ENCODE data around the gene CEP104.

The CEP104 gene

GRCh38 chr1:3894626-3895278, 37.7 kb upstream of the CEP104 start:
- DNase-seq (ENCODE audit: low spot score), result no peak

DNA sequence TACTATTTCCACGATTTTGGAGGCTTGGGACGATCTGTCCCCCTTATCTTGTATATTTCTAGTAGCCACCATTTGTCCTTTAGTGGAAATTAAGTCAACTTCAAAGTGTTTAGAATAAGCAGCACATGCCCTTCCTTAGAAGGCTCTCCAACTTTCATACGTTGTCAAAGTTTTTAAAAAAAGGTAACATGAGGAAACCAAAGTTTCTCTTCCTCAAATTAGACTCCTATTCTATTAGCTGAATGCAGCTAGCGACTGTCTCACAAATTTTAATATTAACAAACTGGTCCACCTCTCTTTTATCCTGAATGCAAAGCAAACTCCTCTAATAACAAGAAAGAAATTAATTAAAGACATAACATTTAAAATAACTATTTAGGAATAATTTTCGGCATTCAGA, 36.2 kb upstream of the CEP104 start:
- DNase-seq (ENCODE audit: low spot score), result no peak

DNA sequence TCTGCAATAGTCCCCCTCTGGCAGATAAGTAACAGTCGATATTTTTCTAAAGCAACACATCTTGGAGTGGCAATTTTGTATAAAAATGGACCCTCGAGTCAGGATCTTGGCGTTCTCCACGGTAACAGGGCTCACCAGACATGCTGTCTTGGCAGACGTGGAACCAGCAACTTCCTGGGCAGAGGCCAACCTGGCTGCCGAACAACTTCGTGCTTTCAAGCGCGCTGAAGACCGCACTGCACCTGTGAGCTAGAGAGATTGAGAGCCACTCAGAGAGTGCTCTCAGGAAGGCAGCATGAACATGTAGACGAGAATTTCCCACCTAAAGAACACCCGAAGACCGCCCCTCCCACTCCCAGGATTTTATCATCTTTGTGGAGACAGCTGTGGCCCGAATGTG, 35.7 kb upstream of the CEP104 start:
- DNase-seq (ENCODE audit: low spot score), result no peak

GRCh38 chr1:3891329-3891865, 34.4 kb upstream of the CEP104 start:
- DNase-seq (ENCODE audit: low spot score), result no peak

- DNase-seq (ENCODE audit: low spot score), result no peak
Observed at GRCh38 chr1:3890389-3891328, 33.6 kb upstream of the CEP104 start.

DNA sequence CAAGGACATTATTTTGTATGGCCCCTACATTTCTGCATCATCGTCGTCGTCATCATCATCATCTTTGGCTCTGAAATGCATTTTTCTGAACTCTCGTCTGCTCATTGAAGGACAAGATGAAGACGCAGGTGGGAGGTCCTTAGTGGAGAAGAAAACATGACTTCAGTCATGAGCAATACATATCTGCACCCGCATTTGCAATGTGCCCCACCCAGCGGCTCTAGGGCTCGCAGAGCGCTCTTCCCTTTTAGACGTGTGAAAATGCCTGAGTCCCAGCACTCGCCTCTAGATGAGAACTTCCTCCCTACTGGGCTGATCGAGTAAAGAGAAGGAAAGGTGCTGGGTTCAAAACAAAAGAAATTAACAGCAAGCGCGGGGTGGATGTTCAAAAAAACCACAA, 32.9 kb upstream of the CEP104 start:
- DNase-seq (ENCODE audit: low spot score), result no peak

DNA sequence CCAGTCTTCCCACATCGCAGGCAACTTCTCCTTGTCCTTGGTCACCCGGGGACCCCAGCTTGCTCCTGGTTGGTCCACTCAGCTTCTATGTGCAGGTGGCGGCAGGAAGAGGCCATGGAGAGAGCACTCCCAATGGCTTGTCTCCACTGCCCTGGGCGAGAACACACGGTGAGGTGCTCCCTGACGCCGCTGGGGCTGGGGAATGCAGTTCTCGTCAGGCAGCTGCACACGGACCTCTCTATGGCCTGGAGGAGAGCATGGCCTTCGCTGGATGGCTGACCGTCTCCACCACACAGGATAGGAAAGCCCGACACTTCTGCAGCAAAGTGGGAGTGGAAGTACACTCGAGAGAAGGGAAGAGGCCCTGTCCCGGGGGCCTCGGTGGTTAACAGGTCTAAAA, 31.3 kb upstream of the CEP104 start:
- no peak for DNase-seq (ENCODE audit: low spot score)

DNA sequence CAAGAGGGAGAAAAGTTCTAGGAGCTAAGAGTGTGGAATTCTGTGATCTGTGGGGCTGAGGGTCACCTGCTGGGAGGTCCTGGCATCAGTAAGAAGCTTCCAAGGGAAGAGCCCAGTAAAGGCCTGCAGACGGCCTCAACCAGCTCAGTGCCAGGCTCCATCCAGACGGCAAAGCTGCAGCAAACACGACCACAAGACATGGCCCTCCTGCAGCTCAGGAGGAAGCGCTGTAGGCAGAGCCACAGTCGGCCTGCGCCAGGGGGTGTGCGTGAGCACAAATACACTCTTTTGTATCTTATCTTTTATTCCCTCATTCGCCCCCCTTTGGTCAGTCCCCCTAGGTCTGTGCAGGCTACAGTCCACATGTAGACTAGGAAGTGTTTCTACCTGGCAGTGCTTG, 29.7 kb upstream of the CEP104 start:
- DNase-seq (ENCODE audit: low spot score), result no peak

GRCh38 chr1:3886106-3886670, 29.2 kb upstream of the CEP104 start:
- no peak for DNase-seq (ENCODE audit: low spot score)

DNA sequence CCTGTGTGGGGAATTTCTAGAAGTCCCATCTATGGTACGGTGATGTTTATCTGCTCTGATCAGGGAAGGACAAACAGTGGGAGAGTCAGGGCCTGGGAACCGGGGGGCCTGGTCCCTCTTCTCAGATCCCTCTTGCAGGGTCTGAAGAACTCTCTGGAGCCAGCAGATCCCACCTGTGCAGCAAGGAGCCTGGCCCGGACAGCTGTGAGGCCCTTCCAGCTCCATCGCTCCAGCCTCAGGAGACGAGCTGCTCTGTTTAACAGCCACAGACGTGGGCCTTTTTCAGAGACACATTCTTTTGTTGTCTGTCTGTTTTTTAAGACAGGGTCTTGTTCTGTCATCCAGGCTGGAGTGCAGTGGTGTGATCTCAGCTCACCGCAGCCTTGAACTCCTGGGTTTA, 28.6 kb upstream of the CEP104 start:
- no peak for DNase-seq (ENCODE audit: low spot score)

DNA sequence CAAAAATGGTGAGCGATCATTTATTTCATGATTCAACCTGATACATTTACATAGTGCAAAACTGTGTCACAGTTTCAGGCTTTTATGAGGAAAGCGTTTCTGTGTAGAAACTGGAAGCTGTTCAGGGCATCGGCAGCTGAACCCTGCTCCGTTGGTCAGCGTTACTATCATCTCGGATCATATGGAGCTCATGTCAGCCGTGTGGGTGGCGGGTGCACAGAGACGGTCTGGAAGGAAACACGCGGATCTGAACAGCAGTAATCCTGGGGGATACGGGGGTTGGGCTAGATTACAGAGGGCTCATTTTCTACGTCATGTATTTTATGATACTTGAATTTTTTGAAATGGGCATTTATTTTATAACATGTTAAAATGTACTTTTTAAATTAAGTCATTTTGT, 28.0 kb upstream of the CEP104 start:
- DNase-seq (ENCODE audit: low spot score), result no peak

- DNase-seq (ENCODE audit: low spot score), result no peak
Observed at GRCh38 chr1:3883194-3883925, 26.3 kb upstream of the CEP104 start.

- DNase-seq (ENCODE audit: low spot score), result no peak
Observed at GRCh38 chr1:3881193-3881480, 24.1 kb upstream of the CEP104 start.

- no peak for DNase-seq (ENCODE audit: low spot score)
Observed at GRCh38 chr1:3880429-3881192, 23.6 kb upstream of the CEP104 start.

DNA sequence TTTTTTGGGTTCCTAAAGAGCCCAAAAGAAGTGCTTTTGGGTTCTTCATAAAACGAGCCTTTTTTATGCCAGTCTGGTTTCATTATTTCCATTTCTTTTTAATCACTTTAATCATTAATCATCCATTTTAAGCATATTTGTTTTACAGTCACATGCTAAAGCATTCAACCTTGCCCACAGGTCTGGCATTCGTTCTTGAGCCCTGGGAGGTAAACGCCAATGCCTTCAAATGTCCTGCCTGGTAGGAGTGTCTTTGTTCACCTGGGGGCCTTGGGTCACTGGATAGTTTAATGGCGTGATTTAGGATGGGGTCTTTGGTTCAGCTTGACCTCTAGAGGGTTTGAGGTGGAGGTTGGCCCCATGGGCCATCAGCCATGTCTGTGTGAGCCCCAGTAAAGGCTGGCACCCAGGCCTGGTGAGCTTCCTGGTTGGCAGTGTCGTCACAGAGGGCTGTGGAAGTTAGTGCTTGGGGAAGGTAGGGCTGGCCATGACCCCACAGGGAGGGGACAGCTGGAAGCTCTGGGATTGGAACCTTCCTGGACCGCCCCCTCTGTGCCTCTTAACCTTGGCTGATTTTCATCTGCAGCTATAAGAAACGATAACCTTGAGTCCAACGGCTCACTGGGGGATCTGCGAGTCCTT, 22.9 kb upstream of the CEP104 start:
- DNase-seq (ENCODE audit: low spot score), result no peak

- no peak for DNase-seq (ENCODE audit: low spot score)
Observed at GRCh38 chr1:3879099-3879498, 22.1 kb upstream of the CEP104 start.

- DNase-seq (ENCODE audit: low spot score), result no peak
Observed at GRCh38 chr1:3876716-3877115, 19.7 kb upstream of the CEP104 start.

DNA sequence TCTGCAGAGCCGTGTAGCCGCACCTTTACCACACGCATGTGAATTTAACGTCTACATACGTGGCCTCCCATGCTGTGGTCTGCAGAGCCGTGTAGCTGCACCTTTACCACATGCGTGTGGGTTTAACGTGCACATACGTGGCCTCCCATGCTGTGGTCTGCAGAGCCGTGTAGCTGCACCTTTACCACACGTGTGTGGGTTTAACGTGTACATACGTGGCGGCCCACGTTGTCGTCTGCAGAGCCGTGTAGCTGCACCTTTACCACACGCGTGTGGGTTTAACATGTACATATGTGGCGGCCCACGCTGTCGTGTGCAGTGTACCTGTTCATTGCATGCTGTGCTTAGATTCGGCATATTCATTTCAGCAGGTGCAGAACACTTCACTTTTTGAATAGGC, 17.7 kb upstream of the CEP104 start:
- DNase-seq (ENCODE audit: low spot score), result no peak

DNA sequence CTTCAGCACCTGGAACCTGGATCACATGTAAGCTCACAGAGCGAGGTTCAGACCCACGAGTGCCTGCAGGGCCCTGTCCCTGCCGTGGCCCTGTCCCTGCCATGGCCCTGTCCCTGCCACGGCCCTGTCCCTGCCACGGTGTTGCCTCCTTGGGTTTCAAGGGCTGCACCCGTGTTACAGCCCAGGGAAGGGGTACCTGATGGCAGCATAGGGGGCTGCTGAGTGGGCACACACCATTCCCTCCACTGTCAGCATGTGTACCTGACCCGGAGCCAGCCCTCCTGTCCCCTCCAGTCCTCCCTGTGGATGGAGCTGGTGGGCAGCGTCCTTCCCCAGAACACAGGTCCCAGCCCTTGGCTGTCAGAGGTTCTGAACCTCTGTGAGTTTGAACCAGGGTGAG, 15.5 kb upstream of the CEP104 start:
- no peak for DNase-seq (ENCODE audit: low spot score)

GRCh38 chr1:3871451-3871805, 14.4 kb upstream of the CEP104 start:
- DNase-seq (ENCODE audit: low spot score), result no peak

- no peak for DNase-seq (ENCODE audit: low spot score)
Observed at GRCh38 chr1:3869751-3870301, 12.8 kb upstream of the CEP104 start.
